Activated CD8-positive, alpha-beta memory T cell treated with anti-CD3 and anti-CD28 coated beads, Interleukin-2, amount 50 U/mL, for 4 hours (primary cell): ENCODE results near the gene RAB44.
A peak's percentile ranks its signal among the peaks of the same experiment; 100 is the strongest.

Experiments
- DNase-seq: peaks from one replicate; pipeline ENCODE4 v3.0.0-alpha.2; 2020

RAB44 gene

DNA sequence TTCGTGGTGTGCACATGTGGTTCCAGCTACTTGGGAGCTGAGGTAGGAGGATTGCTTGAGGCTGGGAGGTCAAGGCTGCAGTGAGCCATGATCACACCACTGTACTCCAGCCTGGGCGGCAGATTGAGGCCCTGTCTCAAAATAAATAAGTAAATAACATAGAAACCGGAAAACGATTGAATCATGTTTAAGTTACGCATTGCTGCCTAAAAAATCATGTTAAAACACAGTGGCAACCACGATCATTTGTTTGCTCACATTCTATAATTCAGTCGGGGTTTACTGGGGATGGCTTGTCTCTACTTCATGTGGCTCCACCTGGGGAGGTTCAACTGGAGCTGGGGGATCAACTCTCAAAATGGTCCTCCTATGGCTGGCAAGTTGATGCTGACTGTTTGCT lies 27.4 kb upstream of the RAB44 start:
- DNase-seq: no peak

DNA sequence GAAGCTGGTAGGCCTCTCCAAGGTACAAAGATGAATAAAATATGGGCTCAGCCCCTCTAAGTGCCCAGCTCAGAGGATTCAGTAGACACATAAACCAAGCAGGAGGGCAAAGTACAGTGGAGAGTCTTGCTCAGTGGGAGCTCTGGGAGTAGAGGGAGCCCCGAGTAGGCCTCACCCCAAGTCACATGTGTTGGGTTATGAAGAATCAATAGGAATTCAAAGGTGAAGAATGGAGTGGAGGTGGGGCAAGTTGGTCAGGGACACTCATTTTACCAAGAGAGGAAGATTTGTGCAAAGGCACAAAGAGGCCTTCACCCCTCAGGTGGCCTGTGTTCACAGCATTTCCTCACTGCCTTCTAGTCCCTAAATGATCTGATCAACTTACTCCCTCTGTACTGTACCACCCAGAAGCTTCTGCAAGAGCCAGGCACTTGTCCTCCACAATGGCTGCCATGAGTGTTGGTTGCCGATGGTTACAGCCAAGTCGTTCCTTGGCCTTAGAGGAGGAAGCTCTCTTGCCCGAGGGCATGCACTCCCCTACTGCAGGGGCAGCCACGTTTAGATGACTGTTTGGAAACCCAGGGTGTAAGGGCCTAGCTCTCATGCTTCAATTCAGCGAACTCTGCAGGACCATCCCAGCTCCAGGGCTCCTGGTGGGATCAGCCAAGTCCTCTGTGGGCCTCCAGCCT lies 25.8 kb upstream of the RAB44 start:
- DNase-seq: no peak

- no peak for DNase-seq
Measured at GRCh38 chr6:36673882-36674281, 23.7 kb upstream of the RAB44 start.

DNA sequence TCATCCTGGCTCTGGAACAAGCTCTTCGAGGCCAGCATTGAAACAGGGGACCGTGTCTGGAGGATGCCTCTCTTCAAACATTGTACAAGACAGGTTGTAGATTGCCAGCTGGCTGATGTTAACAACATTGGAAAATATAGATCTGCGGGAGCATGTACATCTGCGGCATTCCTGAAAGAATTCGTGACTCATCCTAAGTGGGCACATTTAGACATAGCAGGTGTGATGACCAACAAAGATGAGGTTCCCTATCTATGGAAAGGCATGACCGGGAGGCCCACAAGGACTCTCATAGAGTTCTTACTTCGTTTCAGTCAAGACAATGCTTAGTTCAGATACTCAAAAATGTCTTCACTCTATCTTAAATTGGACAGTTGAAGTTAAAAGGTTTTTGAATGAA lies 22.7 kb upstream of the RAB44 start:
- DNase-seq: no peak

GRCh38 chr6:36676141-36677058 lies 21.2 kb upstream of the RAB44 start:
- no peak for DNase-seq

- no peak for DNase-seq
Measured at GRCh38 chr6:36677059-36677749, 20.4 kb upstream of the RAB44 start.

DNA sequence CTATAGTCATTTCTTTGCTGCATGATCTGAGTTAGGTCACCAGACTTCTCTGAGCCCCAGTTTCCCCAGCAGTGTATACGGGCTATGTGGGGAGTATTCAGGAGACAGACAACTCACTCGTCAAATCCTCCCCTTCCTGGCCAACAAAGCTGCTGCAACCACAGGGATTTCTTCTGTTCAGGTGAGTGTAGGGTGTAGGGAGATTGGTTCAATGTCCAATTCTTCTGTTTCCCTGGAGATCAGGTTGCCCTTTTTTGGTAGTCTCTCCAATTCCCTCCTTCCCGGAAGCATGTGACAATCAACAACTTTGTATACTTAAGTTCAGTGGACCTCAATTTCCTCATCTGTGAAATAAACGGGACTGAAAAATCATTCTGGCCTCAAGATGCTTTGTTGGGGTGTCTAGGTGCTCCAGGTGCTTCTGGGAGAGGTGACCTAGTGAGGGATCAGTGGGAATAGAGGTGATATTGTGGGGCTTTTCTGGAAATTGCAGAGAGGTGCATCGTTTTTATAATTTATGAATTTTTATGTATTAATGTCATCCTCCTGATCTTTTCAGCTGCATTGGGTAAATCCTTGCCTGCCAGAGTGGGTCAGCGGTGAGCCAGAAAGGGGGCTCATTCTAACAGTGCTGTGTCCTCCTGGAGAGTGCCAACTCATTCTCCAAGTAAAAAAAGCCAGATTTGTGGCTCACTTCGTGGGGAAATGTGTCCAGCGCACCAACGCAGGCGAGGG lies 19.7 kb upstream of the RAB44 start:
- DNase-seq: no peak

GRCh38 chr6:36678488-36679042 lies 19.1 kb upstream of the RAB44 start, which contains the start of gene CDKN1A:
CDKN1A (plus strand) TSS chr6:36678714; CDS start chr6:36684102, 5,388 bp downstream.
- peak; percentile 76 for DNase-seq

GRCh38 chr6:36679043-36679833 lies 18.4 kb upstream of the RAB44 start:
- peak; percentile 34 for DNase-seq

GRCh38 chr6:36682328-36683144 lies 15.1 kb upstream of the RAB44 start:
- peak; percentile 37 for DNase-seq

DNA sequence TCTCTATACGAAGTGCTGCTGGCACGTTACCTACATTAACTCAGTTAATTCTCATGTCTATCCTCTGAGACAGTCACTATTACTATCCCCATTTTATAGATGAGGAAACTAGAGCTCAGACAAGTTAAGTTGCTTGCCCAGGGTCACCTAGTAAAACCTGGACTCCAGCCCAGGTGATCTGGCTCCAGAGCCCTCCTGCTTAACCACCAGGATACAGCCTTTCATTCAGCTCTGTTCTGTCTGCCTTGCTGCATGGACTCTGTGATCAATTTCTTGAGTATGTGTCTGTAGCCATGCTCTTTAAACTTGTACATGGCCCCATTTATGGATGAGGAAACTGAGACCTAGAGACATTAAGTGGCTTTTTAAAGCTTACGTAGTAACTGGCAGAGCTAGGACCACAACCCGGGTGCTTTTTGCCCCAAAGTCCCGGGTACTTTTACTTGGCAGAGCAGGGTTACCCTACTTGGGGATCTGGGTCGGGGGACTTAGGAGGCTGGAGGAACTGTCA lies 14.4 kb upstream of the RAB44 start:
- no peak for DNase-seq

DNA sequence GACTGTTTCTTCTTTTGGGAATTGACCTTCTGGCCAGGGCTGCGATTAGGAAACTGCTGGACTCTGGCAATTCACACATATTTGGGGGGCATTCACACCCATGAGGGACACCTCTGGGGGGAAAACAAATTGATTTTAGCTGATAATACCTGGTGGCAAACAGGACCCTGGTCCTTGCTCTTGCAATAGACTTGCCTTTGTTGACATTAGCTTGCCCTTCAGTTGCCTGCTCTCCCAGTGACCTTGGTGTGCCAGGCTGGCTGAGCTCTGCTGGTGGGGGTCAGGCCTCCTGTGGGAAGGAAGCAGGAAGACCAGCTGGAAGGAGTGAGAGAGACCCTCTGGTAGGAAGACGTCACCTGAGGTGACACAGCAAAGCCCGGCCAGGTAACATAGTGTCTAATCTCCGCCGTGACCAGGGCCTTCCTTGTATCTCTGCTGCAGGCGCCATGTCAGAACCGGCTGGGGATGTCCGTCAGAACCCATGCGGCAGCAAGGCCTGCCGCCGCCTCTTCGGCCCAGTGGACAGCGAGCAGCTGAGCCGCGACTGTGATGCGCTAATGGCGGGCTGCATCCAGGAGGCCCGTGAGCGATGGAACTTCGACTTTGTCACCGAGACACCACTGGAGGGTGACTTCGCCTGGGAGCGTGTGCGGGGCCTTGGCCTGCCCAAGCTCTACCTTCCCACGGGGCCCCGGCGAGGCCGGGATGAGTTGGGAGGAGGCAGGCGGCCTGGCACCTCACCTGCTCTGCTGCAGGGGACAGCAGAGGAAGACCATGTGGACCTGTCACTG lies 13.8 kb upstream of the RAB44 start:
- DNase-seq: no peak

- no peak for DNase-seq
Measured at GRCh38 chr6:36684447-36684812, 13.2 kb upstream of the RAB44 start.

- DNase-seq: no peak
Measured at GRCh38 chr6:36685166-36685924, 12.3 kb upstream of the RAB44 start.

- DNase-seq: no peak
Measured at GRCh38 chr6:36685926-36686667, 11.5 kb upstream of the RAB44 start.

- no peak for DNase-seq
Measured at GRCh38 chr6:36686668-36687513, 10.7 kb upstream of the RAB44 start.

DNA sequence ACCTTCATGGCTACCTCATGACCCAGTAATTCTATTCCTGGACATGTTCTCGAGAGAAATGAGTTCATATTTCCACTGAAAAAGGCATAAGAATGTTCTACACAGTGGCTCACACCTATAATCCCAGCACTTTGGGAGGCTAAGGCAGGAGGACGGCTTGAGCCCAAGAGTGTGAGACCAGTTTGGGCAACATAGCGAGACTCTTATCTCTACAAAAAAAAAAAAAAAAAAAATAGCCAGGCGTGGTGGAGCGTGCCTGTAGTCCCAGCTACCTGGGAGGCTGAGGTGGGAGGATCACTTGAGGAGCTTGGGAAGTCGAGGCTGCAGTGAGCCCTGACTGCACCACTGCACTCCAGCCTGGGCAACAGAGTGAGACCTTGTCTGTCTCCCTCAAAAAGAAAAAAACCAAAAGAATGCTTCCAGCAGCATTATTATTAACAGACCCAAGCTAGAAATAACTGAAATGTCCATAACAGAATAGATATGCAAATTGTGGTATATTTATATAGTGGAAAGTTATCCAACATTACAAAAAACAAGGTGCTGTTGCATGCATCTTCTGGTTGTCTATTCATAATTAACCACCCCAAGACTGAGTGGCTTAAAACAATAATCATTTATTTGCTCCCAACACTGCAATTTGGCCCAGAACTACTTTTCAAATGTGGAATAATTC lies 9.4 kb upstream of the RAB44 start:
- no peak for DNase-seq
